Measurements from ENCODE around the gene GPR62.
"Not testable (repeated sequence)": the region's sequence is repeated elsewhere in the genome, so short reads cannot be mapped to it uniquely, and the experiment has no call there.

Gene GPR62

GRCh38 chr3:51988286-51989146 is 33.3 kb downstream of the GPR62 start:
- in situ Hi-C loops (cut with MboI; ENCODE audit: low sequenced_read_pairs): no loop called here

- in situ Hi-C loops (cut with MboI; ENCODE audit: low sequenced_read_pairs): not testable (repeated sequence)
These were observed 35.4 kb downstream of the GPR62 start for GRCh38 chr3:51990501-51990971.

- in situ Hi-C loops (cut with MboI; ENCODE audit: low sequenced_read_pairs): no loop called here
These were observed 37.0 kb downstream of the GPR62 start for GRCh38 chr3:51992017-51992682.

GRCh38 chr3:51993657-51994056 is 38.5 kb downstream of the GPR62 start:
- in situ Hi-C loops (cut with MboI; ENCODE audit: low sequenced_read_pairs): not testable (repeated sequence)

- in situ Hi-C loops (cut with MboI; ENCODE audit: low sequenced_read_pairs): no loop called here
These were observed 39.3 kb downstream of the GPR62 start for GRCh38 chr3:51994530-51994929.

- in situ Hi-C loops (cut with MboI; ENCODE audit: low sequenced_read_pairs): no loop called here
These were observed 40.4 kb downstream of the GPR62 start, which contains the start of gene RPL29 for GRCh38 chr3:51995346-51996163. Gene RPL29 (minus strand): TSS chr3:51995895. CDS start chr3:51995461, 434 bp downstream.

GRCh38 chr3:51997172-51997571 is 42.0 kb downstream of the GPR62 start:
- in situ Hi-C loops (cut with MboI; ENCODE audit: low sequenced_read_pairs): no loop called here

GRCh38 chr3:51997935-51998596 is 42.9 kb downstream of the GPR62 start:
- in situ Hi-C loops (cut with MboI; ENCODE audit: low sequenced_read_pairs): no loop called here

GRCh38 chr3:51998774-51999173 is 43.6 kb downstream of the GPR62 start:
- in situ Hi-C loops (cut with MboI; ENCODE audit: low sequenced_read_pairs): no loop called here

GRCh38 chr3:51999846-52000245 is 44.7 kb downstream of the GPR62 start:
- in situ Hi-C loops (cut with MboI; ENCODE audit: low sequenced_read_pairs): loop anchor here (10.0 kb wide), 1 partner anchor 125 kb away; no protein-coding TSS in a partner anchor

GRCh38 chr3:52001443-52001974 is 46.3 kb downstream of the GPR62 start:
- in situ Hi-C loops (cut with MboI; ENCODE audit: low sequenced_read_pairs): loop anchor here (10.0 kb wide), 1 partner anchor 123 kb away; no protein-coding TSS in a partner anchor

- in situ Hi-C loops (cut with MboI; ENCODE audit: low sequenced_read_pairs): loop anchor here (10.0 kb wide), 1 partner anchor 122 kb away; no protein-coding TSS in a partner anchor
These were observed 47.6 kb downstream of the GPR62 start for GRCh38 chr3:52002748-52003147.

- in situ Hi-C loops (cut with MboI; ENCODE audit: low sequenced_read_pairs): loop anchor here (10.0 kb wide), 1 partner anchor 121 kb away; no protein-coding TSS in a partner anchor
These were observed 49.1 kb downstream of the GPR62 start for GRCh38 chr3:52004163-52004787.

- in situ Hi-C loops (cut with MboI; ENCODE audit: low sequenced_read_pairs): loop anchor here (10.0 kb wide), 1 partner anchor 120 kb away; no protein-coding TSS in a partner anchor
These were observed 49.8 kb downstream of the GPR62 start for GRCh38 chr3:52004906-52005395.

GRCh38 chr3:52005571-52005986 is 50.4 kb downstream of the GPR62 start:
- in situ Hi-C loops (cut with MboI; ENCODE audit: low sequenced_read_pairs): loop anchor here (10.0 kb wide), 1 partner anchor 119 kb away; no protein-coding TSS in a partner anchor

GRCh38 chr3:52006017-52006819 is 51.0 kb downstream of the GPR62 start:
- in situ Hi-C loops (cut with MboI; ENCODE audit: low sequenced_read_pairs): loop anchor here (10.0 kb wide), 1 partner anchor 119 kb away; no protein-coding TSS in a partner anchor

- in situ Hi-C loops (cut with MboI; ENCODE audit: low sequenced_read_pairs): loop anchor here (10.0 kb wide), 1 partner anchor 118 kb away; no protein-coding TSS in a partner anchor
These were observed 51.6 kb downstream of the GPR62 start for GRCh38 chr3:52006820-52007133.

Data from HL-60/S4 (cell line).